Uterus (tissue), 4 donors: Measurements from ENCODE around the gene BDKRB2. TPM values are rescaled to one million over a fixed set of nuclear protein-coding genes. Genes with fewer than 3 reads are reported as not detected.

Experiments
- DNase-seq, 2 donors: peaks; one replicate each; pipeline ENCODE4 v3.0.0-alpha.2; 2019 to 2020
- H3K27ac ChIP-seq, 2 donors: fragments of 200-600 bp; sonication (generic); 1 replicate in 1 of 2; 2 replicates in 1 of 2; pipeline ENCODE4 v1.5.1; 2016 to 2018
- H3K27me3 ChIP-seq, 2 donors: fragments of 200-600 bp; sonication (generic); one replicate each; pipeline ENCODE4 v1.5.1; 2018 to 2019; ENCODE audit warnings: control low read depth in 1 of 2
- H3K36me3 ChIP-seq, 2 donors: fragments of 200-600 bp; sonication (generic); one replicate each; pipeline ENCODE4 v1.5.1; 2019; ENCODE audit warnings: control low read depth in 1 of 2
- H3K4me1 ChIP-seq, 2 donors: fragments of 200-600 bp; sonication (generic); one replicate each; pipeline ENCODE4 v1.5.1; 2018 to 2019; ENCODE audit warnings: control low read depth in 1 of 2
- H3K4me3 ChIP-seq, 2 donors: fragments of 200-600 bp; sonication (generic); 1 replicate in 1 of 2; 2 replicates in 1 of 2; pipeline ENCODE4 v1.5.1; 2018 to 2019; ENCODE audit warnings: mild to moderate bottlenecking in 1 of 2
- H3K9me3 ChIP-seq, 2 donors: fragments of 200-600 bp; sonication (generic); one replicate each; pipeline ENCODE4 v1.5.1; 2019; ENCODE audit warnings: control low read depth in 1 of 2
- CTCF ChIP-seq, 4 experiments: fragments of 200-600 bp in 2 of 4; fragments of 450-650 bp in 2 of 4; sonication (generic) in 2 of 4; IDR thresholded peaks; one replicate each; pipeline ENCODE4 v1.5.1; 2016 to 2019; ENCODE audit warnings: antibody characterized with exemption in 4 of 4, mild to moderate bottlenecking in 2 of 4, moderate library complexity in 1 of 4
- POLR2A ChIP-seq, 2 donors: fragments of 450-650 bp; IDR thresholded peaks; one replicate each; pipeline ENCODE4 v1.6.1; 2016; ENCODE audit warnings: antibody characterized with exemption in 2 of 2, mild to moderate bottlenecking in 1 of 2, moderate library complexity in 1 of 2
- intact Hi-C: fragments of 100-400 bp; cut with DNase I; formaldehyde crosslinking; loops from one replicate; pipeline ENCODE4 v1.15.1; 2023; ENCODE audit warnings: low total_unique reads
- total RNA-seq, 4 donors: library from RNA; depleted of rRNA in 3 of 4; stranded (reverse); fragments of >200 nt in 3 of 4; gene quantifications; one replicate each; pipeline versions ENCODE4 v1.1.0 to v1.2.4, GENCODE V29; 2014 to 2023
- donor health status: DM: yes; HTN: yes; CAD: no.

Gene BDKRB2
- total RNA-seq, 4 donors from 2014 or later = 4.4 to 34.6 (median 11.1) TPM

- Histone ChIP-seq H3K27me3 (no peaks in the 10 kb centered on the region), H3K4me1 (peaks cover 0 to 4% of the 10 kb centered on the region in 2 donors), H3K36me3 (no peaks in the 10 kb centered on the region), H3K9me3 (no peaks in the 10 kb centered on the region), H3K4me3 (no peak overlapping the region), H3K27ac (no peak overlapping the region)
- intact Hi-C loops = no loop called here
- DNase-seq = no peak
- TF ChIP-seq POLR2A (IDR thresholded peaks at IDR 0.05) = no peak
- TF ChIP-seq CTCF (IDR thresholded peaks at IDR 0.05) = no peak
These were observed 45.8 kb downstream of the BDKRB2 start for GRCh38 chr14:96250485-96250884.

- Histone ChIP-seq H3K36me3 (no peaks in the 10 kb centered on the region), H3K9me3 (no peaks in the 10 kb centered on the region), H3K4me3 (no peak overlapping the region), H3K27me3 (no peaks in the 10 kb centered on the region), H3K4me1 (peaks cover 0 to 4% of the 10 kb centered on the region in 2 donors), H3K27ac (no peak overlapping the region)
- TF ChIP-seq POLR2A (IDR thresholded peaks at IDR 0.05) (no peak), CTCF (IDR thresholded peaks at IDR 0.05) (no peak)
- no peak for DNase-seq
- intact Hi-C loops = no loop called here
These were observed 47.1 kb downstream of the BDKRB2 start for GRCh38 chr14:96251656-96252155.

- Histone ChIP-seq H3K36me3 (no peaks in the 10 kb centered on the region), H3K9me3 (no peaks in the 10 kb centered on the region), H3K4me3 (no peak overlapping the region), H3K27me3 (no peaks in the 10 kb centered on the region), H3K27ac (no peak overlapping the region), H3K4me1 (peaks cover 0 to 4% of the 10 kb centered on the region in 2 donors)
- intact Hi-C loops = no loop called here
- no peak for DNase-seq
- TF ChIP-seq POLR2A (IDR thresholded peaks at IDR 0.05) (no peak), CTCF (IDR thresholded peaks at IDR 0.05) (no peak)
These were observed 47.8 kb downstream of the BDKRB2 start for GRCh38 chr14:96252323-96252998.

- no peaks in the 10 kb centered on the region for H3K36me3 ChIP-seq
- H3K9me3 ChIP-seq = no peaks in the 10 kb centered on the region
- intact Hi-C loops = no loop called here
- H3K27me3 ChIP-seq = no peaks in the 10 kb centered on the region
- H3K4me1 ChIP-seq = peaks cover 0 to 4% of the 10 kb centered on the region in 2 donors
- no peak overlapping the region for H3K4me3 ChIP-seq
- peak in 1 of 2 donors; percentile 48 for DNase-seq
- no peak overlapping the region for H3K27ac ChIP-seq
- TF ChIP-seq CTCF (IDR thresholded peaks at IDR 0.05) (no peak), POLR2A (IDR thresholded peaks at IDR 0.05) (no peak)
These were observed 48.4 kb downstream of the BDKRB2 start for GRCh38 chr14:96252999-96253539.

- intact Hi-C loops = no loop called here
- H3K27me3 ChIP-seq = no peaks in the 10 kb centered on the region
- H3K36me3 ChIP-seq = no peaks in the 10 kb centered on the region
- no peak overlapping the region for H3K4me3 ChIP-seq
- peaks cover 0 to 4% of the 10 kb centered on the region in 2 donors for H3K4me1 ChIP-seq
- no peaks in the 10 kb centered on the region for H3K9me3 ChIP-seq
- DNase-seq = no peak
- TF ChIP-seq CTCF (IDR thresholded peaks at IDR 0.05) = no peak
- H3K27ac ChIP-seq = peak overlapping the region; percentile 35 to 64
These were observed 50.0 kb downstream of the BDKRB2 start for GRCh38 chr14:96254687-96255086.
